Stimulated activated CD4-positive, alpha-beta T cell treated with anti-CD3 and anti-CD28 coated beads, Interleukin-12 subunit alpha, Interleukin-12 subunit beta, amount 100 ng/mL, for 4 hours (primary cell): ENCODE measurements around the gene HAVCR1.

ENCODE experiments used
- DNase-seq: peaks from one replicate; pipeline ENCODE4 v3.0.0-alpha.2; 2020

The HAVCR1 gene

DNA sequence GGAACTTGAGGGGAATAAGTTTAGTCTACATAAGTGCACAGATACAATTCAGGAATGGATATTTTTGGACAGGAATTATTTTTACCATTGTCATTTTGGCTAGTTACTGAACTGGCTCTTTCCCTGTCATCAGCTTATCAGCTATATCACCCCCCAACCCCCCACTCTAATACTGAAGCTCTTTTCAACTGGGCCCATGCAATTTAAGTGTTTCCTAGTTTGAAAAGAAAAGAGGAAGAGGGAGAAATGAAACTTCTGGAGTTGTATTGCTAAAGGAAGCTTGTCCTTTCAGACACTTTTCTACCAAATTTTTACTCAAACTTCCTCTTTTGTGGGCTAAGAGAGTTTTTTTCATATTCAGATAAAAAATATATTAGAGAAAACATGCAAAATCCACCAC is 77.4 kb downstream of the HAVCR1 start:
- DNase-seq: no peak
